A673 (cell line): ENCODE results near the gene KDM3B. TPM values are rescaled to one million over a fixed set of nuclear protein-coding genes. Genes with fewer than 3 reads are reported as not detected.

ENCODE experiments used
- BruUV-seq: library from RNA; stranded (reverse); fragments of 400-500 nt; replicated peaks from 2 replicates; lab custom pipeline; 2021; lab: Mats Ljungman, UMichigan
- CTCF ChIA-PET: fragments of 300-600 bp; sonication (Branson Sonifier 250); formaldehyde crosslinking; loops from one replicate; lab custom pipeline; 2022; ENCODE audit warnings: antibody characterized with exemption; lab: Charles Lee
- POLR2A ChIA-PET: fragments of 300-600 bp; sonication (Branson Sonifier 250); formaldehyde crosslinking; loops from one replicate; lab custom pipeline; 2022; ENCODE audit warnings: antibody characterized with exemption; ENCODE audit not compliant: low non-redundant PET; lab: Charles Lee
- DNase-seq: peaks from one replicate; pipeline ENCODE4 v3.0.0-alpha.2; 2015; ENCODE audit warnings: low spot score
- H3K27ac ChIP-seq: fragments of 200-600 bp; sonication (generic); 2 replicates; pipeline ENCODE4 v1.5.1; 2016; ENCODE audit warnings: mixed run types, low read depth, mild to moderate bottlenecking, mixed read lengths, antibody characterized with exemption, low read length; ENCODE audit not compliant: poor library complexity, severe bottlenecking
- H3K27me3 ChIP-seq: fragments of 200-600 bp; sonication (generic); replicated peaks from 2 replicates; pipeline ENCODE4 v1.6.1; 2017; ENCODE audit warnings: mixed run types, low read depth, mild to moderate bottlenecking, mixed read lengths, antibody characterized with exemption, low read length; ENCODE audit not compliant: insufficient read depth, poor library complexity
- H3K36me3 ChIP-seq: fragments of 200-600 bp; sonication (generic); 2 replicates; pipeline ENCODE4 v1.6.1; 2016; ENCODE audit warnings: mixed run types, mild to moderate bottlenecking, mixed read lengths, antibody characterized with exemption, low read length; ENCODE audit not compliant: insufficient read depth, poor library complexity, severe bottlenecking
- H3K4me1 ChIP-seq: fragments of 200-600 bp; sonication (generic); 2 replicates; pipeline ENCODE4 v1.6.1; 2017; ENCODE audit warnings: mixed run types, mild to moderate bottlenecking, mixed read lengths, antibody characterized with exemption, low read length; ENCODE audit not compliant: insufficient read depth, poor library complexity, severe bottlenecking
- H3K4me3 ChIP-seq: fragments of 200-600 bp; sonication (generic); 2 replicates; pipeline ENCODE4 v1.5.1; 2016; ENCODE audit warnings: low read depth, mixed run types, mild to moderate bottlenecking, mixed read lengths, low read length; ENCODE audit not compliant: poor library complexity, severe bottlenecking
- H3K9me3 ChIP-seq: fragments of 200-600 bp; sonication (generic); 2 replicates; pipeline ENCODE4 v1.6.1; 2016; ENCODE audit warnings: mixed run types, low read depth, mild to moderate bottlenecking, mixed read lengths, antibody characterized with exemption, low read length; ENCODE audit not compliant: poor library complexity, severe bottlenecking
- EZH2 ChIP-seq: fragments of 200-600 bp; sonication (generic); IDR thresholded peaks from 2 replicates; pipeline ENCODE4 v1.6.1; 2017; ENCODE audit warnings: borderline replicate concordance, low read depth, mild to moderate bottlenecking, mixed read lengths, antibody characterized with exemption, low read length; ENCODE audit not compliant: poor library complexity, severe bottlenecking
- intact Hi-C: fragments of 100-400 bp; cut with micrococcal nuclease; formaldehyde crosslinking; loops from one replicate; pipeline ENCODE4 v1.10.0; 2022; ENCODE audit not compliant: unreplicated experiment
- total RNA-seq: library from RNA; stranded (reverse); gene quantifications from 2 replicates; pipeline ENCODE4 v1.2.3, GENCODE V29; 2021
- TF ChIP-seq, protein P1 (sequence below): fragments of 300-800, 200-600 bp; sonication (generic); conservative IDR thresholded peaks from 2 replicates; pipeline ENCODE4 v1.5.1; 2017; ENCODE audit warnings: low read depth, mild to moderate bottlenecking, antibody characterized with exemption, low read length, moderate library complexity, mixed read lengths

KDM3B gene
- total RNA-seq, 1 experiment from 2014 or later: 62.1 TPM

- ChIA-PET POLR2A (interaction anchor here (0.6 kb wide), 1 partner anchor 118 kb away, joined by 4 read pairs; no protein-coding TSS in a partner anchor), CTCF (interaction anchor here (1.4 kb wide), 1 partner anchor 11 kb away, joined by 4 read pairs; no protein-coding TSS in a partner anchor)
- Histone ChIP-seq H3K9me3 (no peaks in the 10 kb centered on the region), H3K4me1 (peaks cover 17% of the 10 kb centered on the region), H3K4me3 (no peak overlapping the region), H3K27ac (no peak overlapping the region), H3K27me3 (no peaks in the 10 kb centered on the region), H3K36me3 (no peaks in the 10 kb centered on the region)
- TF ChIP-seq, protein P1, sequence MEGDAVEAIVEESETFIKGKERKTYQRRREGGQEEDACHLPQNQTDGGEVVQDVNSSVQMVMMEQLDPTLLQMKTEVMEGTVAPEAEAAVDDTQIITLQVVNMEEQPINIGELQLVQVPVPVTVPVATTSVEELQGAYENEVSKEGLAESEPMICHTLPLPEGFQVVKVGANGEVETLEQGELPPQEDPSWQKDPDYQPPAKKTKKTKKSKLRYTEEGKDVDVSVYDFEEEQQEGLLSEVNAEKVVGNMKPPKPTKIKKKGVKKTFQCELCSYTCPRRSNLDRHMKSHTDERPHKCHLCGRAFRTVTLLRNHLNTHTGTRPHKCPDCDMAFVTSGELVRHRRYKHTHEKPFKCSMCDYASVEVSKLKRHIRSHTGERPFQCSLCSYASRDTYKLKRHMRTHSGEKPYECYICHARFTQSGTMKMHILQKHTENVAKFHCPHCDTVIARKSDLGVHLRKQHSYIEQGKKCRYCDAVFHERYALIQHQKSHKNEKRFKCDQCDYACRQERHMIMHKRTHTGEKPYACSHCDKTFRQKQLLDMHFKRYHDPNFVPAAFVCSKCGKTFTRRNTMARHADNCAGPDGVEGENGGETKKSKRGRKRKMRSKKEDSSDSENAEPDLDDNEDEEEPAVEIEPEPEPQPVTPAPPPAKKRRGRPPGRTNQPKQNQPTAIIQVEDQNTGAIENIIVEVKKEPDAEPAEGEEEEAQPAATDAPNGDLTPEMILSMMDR: no peak
- no peak for TF ChIP-seq EZH2
- BruUV-seq: no TSS peak
- DNase-seq: no peak
- intact Hi-C loops: loop anchor here (5.0 kb wide), 1 partner anchor 94 kb away; no protein-coding TSS in a partner anchor
Observed at GRCh38 chr5:138453590-138453989, 101.1 kb downstream of the KDM3B start.

GRCh38 chr5:138454121-138454520, 101.6 kb downstream of the KDM3B start:
- Histone ChIP-seq H3K27ac (no peak overlapping the region), H3K36me3 (no peaks in the 10 kb centered on the region), H3K9me3 (no peaks in the 10 kb centered on the region), H3K4me1 (peaks cover 12% of the 10 kb centered on the region), H3K27me3 (no peaks in the 10 kb centered on the region), H3K4me3 (no peak overlapping the region)
- TF ChIP-seq EZH2: no peak
- TF ChIP-seq, protein P1: no peak
- intact Hi-C loops: loop anchor here (5.0 kb wide), 1 partner anchor 93 kb away; no protein-coding TSS in a partner anchor
- DNase-seq: no peak
- BruUV-seq: no TSS peak
- CTCF ChIA-PET: interaction anchor here (1.3 kb wide), 1 partner anchor 9 kb away, joined by 7 read pairs; no protein-coding TSS in a partner anchor
- POLR2A ChIA-PET: no interaction called here

DNA sequence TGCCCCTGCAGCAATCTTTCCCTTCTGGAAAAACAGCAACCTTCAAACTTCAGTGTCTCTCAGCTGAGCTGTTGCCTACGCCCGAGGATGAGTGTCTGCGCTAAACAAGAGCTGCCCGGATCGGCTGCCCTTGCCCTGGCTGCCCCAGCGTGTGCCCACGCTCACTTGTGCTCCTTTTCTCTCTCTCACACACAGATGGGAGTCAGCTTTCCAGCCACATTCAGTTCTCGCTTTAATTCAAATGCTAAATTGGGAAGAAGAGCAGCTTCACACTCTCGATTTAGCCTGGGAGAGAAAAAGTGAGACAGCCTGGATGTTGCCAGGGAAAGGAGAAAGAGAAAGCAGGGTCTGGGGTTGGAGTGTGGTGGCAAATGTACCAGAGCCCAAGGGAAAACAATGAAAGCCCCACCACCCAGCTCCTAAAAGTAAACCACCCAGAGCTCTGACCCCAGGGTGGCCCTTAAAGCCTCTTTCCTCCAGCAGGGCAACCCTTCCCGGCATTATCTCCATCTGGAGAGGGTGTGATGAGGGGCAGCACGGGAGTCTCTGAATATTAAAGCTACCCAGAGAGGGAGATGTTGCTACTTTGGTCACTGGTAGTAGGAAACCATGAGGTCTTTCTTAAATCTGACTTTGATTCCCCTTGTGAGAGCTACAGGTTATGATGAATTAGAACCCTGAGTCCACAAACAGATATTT, 102.9 kb downstream of the KDM3B start:
- intact Hi-C loops: no loop called here

More for the DNA sequence above, 102.9 kb downstream of the KDM3B start:
- POLR2A ChIA-PET: interaction anchor here (0.6 kb wide), 3 partner anchors 18 to 849 kb away, joined by 4 to 11 read pairs (median 10); no protein-coding TSS in a partner anchor
- TF ChIP-seq EZH2: no peak
- TF ChIP-seq, protein P1: no peak
- Histone ChIP-seq H3K27me3 (no peaks in the 10 kb centered on the region), H3K36me3 (no peaks in the 10 kb centered on the region), H3K4me1 (no peaks in the 10 kb centered on the region), H3K9me3 (no peaks in the 10 kb centered on the region), H3K27ac (no peak overlapping the region), H3K4me3 (no peak overlapping the region)
- CTCF ChIA-PET: interaction anchor here (0.5 to 1.3 kb wide), 3 partner anchors 8 to 945 kb away, joined by 3 to 7 read pairs (median 4); no protein-coding TSS in a partner anchor
- no TSS peak for BruUV-seq
- no peak for DNase-seq
